ENCODE results near the gene SEMA3F.

DNA sequence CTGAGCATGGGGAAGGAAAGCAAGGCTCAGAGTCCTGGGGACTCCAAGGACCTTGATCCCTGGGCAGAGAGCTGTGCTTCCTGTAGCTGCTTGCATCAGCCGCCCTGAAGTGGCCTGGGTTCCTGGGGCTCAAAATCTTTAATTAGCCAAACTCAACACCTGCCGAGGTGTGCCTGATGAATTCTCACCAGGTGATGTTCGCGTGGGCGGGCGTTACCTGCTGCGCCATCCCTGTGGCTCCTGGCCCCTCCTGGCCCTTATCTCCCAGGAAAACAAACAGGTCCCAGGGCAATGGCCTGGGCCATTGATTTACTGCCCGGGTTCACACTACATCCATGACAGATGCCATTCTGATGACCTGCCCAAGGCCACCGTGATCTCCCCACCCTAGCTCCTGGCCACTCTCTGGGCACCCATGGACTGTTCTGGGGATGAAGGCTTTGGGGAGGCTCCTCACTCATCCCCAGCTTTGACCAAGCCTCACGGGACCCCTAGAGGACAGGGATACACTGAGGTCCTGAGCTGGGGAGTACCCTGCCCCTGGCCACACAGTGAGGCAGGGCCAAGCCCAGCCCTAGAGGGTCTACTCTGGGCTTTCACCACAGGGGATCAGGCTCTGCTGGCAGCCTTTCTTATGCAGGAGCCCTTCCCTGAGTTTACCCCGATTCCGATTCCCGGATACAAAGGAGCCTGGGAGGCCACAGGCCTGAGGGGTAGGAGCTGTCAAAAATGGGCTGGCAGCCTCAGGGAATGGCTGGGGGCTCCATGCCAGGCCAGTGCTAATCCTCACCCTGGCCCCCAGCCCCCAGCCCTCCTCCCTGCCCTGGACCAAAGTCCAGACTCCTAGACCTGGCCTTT lies 55.6 kb downstream of the SEMA3F start:
- TF ChIP-seq, protein P1, sequence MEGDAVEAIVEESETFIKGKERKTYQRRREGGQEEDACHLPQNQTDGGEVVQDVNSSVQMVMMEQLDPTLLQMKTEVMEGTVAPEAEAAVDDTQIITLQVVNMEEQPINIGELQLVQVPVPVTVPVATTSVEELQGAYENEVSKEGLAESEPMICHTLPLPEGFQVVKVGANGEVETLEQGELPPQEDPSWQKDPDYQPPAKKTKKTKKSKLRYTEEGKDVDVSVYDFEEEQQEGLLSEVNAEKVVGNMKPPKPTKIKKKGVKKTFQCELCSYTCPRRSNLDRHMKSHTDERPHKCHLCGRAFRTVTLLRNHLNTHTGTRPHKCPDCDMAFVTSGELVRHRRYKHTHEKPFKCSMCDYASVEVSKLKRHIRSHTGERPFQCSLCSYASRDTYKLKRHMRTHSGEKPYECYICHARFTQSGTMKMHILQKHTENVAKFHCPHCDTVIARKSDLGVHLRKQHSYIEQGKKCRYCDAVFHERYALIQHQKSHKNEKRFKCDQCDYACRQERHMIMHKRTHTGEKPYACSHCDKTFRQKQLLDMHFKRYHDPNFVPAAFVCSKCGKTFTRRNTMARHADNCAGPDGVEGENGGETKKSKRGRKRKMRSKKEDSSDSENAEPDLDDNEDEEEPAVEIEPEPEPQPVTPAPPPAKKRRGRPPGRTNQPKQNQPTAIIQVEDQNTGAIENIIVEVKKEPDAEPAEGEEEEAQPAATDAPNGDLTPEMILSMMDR (IDR thresholded peaks at IDR 0.05; ENCODE audit: poor library complexity): no peak
- TF ChIP-seq EZH2 (IDR thresholded peaks at IDR 0.05; ENCODE audit: borderline replicate concordance): no peak
